Spleen (tissue), 7 donors: ENCODE results near the gene VSX2.

Source experiments
- POLR2A ChIP-seq, 3 donors: fragments of 450-650 bp; IDR thresholded peaks; one replicate each; pipeline ENCODE4 v1.5.1; 2017; ENCODE audit warnings: antibody characterized with exemption in 3 of 3, mild to moderate bottlenecking in 1 of 3
- POLR2AphosphoS5 ChIP-seq, 3 donors: sonication (generic); formaldehyde crosslinking; IDR thresholded peaks; one replicate each; pipeline ENCODE4 v1.5.1; 2017; ENCODE audit warnings: antibody characterized with exemption in 3 of 3
- TF ChIP-seq, protein P1 (sequence below), 11 experiments: fragments of 200-600 bp in 7 of 11; fragments of 450-650 bp in 4 of 11; sonication (generic) in 4 of 11; IDR thresholded peaks in 8 of 11; conservative IDR thresholded peaks in 3 of 11; 1 replicate in 7 of 11; 2 replicates in 4 of 11; pipeline versions ENCODE4 v1.4.0 to v1.8.0; 2016 to 2021; ENCODE audit warnings: antibody characterized with exemption in 11 of 11, inconsistent platforms in 4 of 11, mild to moderate bottlenecking in 1 of 11
- donor health status: DM: no; HTN: no; CAD: no; lungs with moderate emphysema.
- donor health status: DM: no; HTN: no; CAD: no.
- donor health status: DM: no; HTN: no; CAD: no.

DNA sequence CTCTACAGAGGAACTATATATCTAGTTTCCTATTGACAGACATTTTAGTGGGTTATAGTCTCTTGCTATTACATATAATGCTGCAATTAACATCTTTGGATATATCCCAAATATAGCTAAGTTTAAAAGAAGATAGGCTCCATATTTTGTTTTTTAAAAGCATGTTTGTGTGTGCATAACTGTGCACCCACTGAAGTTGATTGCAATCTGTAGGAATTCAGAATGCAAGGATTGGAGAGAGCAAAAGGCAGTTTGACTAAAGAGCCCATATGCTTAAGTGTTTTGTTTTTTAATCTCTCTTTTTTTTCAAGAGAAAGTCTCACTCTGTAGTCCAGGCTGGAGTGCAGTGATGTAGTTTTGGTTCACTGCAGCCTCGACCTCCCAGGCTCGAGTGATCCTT lies 72.9 kb downstream of the VSX2 start:
- TF ChIP-seq POLR2A (IDR thresholded peaks at IDR 0.05), result no peak
- TF ChIP-seq, protein P1, sequence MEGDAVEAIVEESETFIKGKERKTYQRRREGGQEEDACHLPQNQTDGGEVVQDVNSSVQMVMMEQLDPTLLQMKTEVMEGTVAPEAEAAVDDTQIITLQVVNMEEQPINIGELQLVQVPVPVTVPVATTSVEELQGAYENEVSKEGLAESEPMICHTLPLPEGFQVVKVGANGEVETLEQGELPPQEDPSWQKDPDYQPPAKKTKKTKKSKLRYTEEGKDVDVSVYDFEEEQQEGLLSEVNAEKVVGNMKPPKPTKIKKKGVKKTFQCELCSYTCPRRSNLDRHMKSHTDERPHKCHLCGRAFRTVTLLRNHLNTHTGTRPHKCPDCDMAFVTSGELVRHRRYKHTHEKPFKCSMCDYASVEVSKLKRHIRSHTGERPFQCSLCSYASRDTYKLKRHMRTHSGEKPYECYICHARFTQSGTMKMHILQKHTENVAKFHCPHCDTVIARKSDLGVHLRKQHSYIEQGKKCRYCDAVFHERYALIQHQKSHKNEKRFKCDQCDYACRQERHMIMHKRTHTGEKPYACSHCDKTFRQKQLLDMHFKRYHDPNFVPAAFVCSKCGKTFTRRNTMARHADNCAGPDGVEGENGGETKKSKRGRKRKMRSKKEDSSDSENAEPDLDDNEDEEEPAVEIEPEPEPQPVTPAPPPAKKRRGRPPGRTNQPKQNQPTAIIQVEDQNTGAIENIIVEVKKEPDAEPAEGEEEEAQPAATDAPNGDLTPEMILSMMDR (IDR thresholded peaks at IDR 0.05 in 8 of 11, conservative IDR thresholded peaks at IDR 0.05 in 3 of 11), result no peak
- no peak for TF ChIP-seq POLR2AphosphoS5 (IDR thresholded peaks at IDR 0.05)
